ENCODE measurements around the gene RIMKLA.
A peak's percentile ranks its signal among the peaks of the same experiment; 100 is the strongest.

RIMKLA gene

GRCh38 chr1:42368096-42368795 lies 12.3 kb upstream of the RIMKLA start:
- H3K36me3 Mint-ChIP-seq (ENCODE audit: low read depth): no peaks in the 10 kb centered on the region
- no peak for TF ChIP-seq CTCF (IDR thresholded peaks at IDR 0.05; ENCODE audit: unreplicated experiment in 3 of 3)
- no peak overlapping the region for H3K4me3 Mint-ChIP-seq
- peak overlapping the region in 1 of 3 experiments; percentile 0 for H3K27ac Mint-ChIP-seq
- peaks cover 17% of the 10 kb centered on the region for H3K27me3 Mint-ChIP-seq (ENCODE audit: low read depth)
- no peaks in the 10 kb centered on the region for H3K4me1 Mint-ChIP-seq
- H3K9me3 Mint-ChIP-seq: no peaks in the 10 kb centered on the region

DNA sequence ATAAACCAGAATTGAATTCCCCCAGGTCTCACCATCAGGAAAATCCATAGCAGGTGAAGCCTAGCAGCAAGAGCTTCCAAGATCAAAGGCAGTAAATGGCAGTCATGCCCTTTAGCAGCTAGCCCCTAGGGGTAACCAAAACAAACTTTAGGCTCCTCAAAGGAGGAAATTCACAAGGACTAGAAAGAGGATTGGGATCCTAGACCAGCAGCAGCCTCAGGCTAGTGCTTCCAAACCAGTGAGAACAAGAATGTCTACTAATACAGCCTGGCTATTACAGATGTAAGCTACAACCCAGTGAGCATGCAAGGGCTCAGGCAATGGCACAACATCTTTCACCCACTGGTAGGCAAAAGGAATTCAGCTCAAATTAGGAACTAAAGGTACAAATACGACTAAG lies 11.1 kb upstream of the RIMKLA start:
- H3K27ac Mint-ChIP-seq: no peak overlapping the region
- peaks cover 21% of the 10 kb centered on the region for H3K27me3 Mint-ChIP-seq (ENCODE audit: low read depth)
- no peaks in the 10 kb centered on the region for H3K36me3 Mint-ChIP-seq (ENCODE audit: low read depth)
- TF ChIP-seq CTCF (IDR thresholded peaks at IDR 0.05; ENCODE audit: unreplicated experiment in 3 of 3): no peak
- H3K4me3 Mint-ChIP-seq: no peak overlapping the region
- H3K9me3 Mint-ChIP-seq: no peaks in the 10 kb centered on the region
- H3K4me1 Mint-ChIP-seq: no peaks in the 10 kb centered on the region

GRCh38 chr1:42370876-42371549 lies 9.6 kb upstream of the RIMKLA start:
- no peak overlapping the region for H3K27ac Mint-ChIP-seq
- H3K27me3 Mint-ChIP-seq (ENCODE audit: low read depth): peaks cover 23% of the 10 kb centered on the region
- H3K36me3 Mint-ChIP-seq (ENCODE audit: low read depth): no peaks in the 10 kb centered on the region
- no peak overlapping the region for H3K4me3 Mint-ChIP-seq
- H3K4me1 Mint-ChIP-seq: no peaks in the 10 kb centered on the region
- H3K9me3 Mint-ChIP-seq: no peaks in the 10 kb centered on the region
- no peak for TF ChIP-seq CTCF (IDR thresholded peaks at IDR 0.05; ENCODE audit: unreplicated experiment in 3 of 3)

DNA sequence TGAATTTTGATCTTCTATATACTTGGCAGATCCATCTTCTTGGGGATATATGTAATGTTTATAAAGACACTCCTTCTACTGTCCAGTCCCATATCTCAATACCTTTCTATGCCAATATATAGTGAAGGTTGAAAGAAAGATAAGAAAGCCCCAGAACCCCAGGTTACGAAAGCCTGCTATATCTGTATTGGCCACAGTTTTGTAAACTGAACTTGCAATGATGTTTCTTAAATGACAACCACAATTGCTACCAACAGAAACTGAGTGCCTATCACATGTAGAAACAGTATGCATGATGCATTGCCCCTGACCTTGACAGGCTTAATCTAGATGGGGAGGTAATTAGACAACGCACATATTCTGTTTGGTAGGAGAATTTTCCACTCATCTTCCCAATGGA lies 7.8 kb upstream of the RIMKLA start:
- H3K36me3 Mint-ChIP-seq (ENCODE audit: low read depth): no peaks in the 10 kb centered on the region
- H3K4me3 Mint-ChIP-seq: no peak overlapping the region
- peaks cover 41% of the 10 kb centered on the region for H3K27me3 Mint-ChIP-seq (ENCODE audit: low read depth)
- H3K9me3 Mint-ChIP-seq: no peaks in the 10 kb centered on the region
- no peak for TF ChIP-seq CTCF (IDR thresholded peaks at IDR 0.05; ENCODE audit: unreplicated experiment in 3 of 3)
- no peaks in the 10 kb centered on the region for H3K4me1 Mint-ChIP-seq
- H3K27ac Mint-ChIP-seq: no peak overlapping the region

DNA sequence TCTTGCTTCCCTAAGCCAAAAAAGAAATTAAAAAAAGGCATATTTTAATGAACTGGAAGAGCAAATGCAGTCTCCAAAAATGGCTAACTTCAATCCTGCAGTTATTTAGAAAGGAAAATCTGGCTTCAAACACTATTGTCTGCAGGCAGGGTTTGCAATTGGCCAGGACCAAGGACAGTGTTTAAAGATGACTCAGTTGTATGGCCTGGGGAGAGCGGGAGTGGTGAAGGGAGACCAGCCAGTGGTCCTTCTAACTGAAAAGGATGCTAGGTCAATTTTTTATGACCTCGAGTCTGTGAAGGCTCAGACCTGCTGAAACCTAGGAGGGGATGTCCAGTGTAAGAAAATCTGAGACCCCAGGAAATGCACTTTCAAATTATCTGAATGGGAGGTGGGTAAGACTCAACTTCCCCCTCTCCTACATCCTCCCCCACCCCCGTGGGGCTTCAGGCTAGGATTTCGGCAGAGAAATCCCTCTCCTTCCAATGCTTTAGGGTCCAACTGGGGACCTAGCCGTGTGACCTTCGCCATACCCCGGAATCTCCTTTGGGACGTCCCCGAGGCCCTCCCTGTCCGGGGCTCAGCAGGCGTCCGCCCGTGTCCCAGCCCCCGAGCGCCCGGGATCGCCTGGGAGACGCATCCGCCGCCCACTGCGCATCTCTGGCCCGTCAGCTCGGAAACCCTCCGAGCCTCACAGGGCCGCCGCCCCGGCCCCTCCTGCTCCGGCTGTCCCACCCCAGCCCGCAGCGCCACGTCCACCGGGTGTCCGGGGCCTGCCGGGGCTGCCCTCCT lies 602 bp upstream of the RIMKLA start:
- Mint-ChIP-seq H3K27ac (no peak overlapping the region), H3K27me3 (ENCODE audit: low read depth) (peaks cover 73% of the 10 kb centered on the region), H3K36me3 (ENCODE audit: low read depth) (no peaks in the 10 kb centered on the region), H3K4me3 (peak overlapping the region; percentile 84 to 87 (median 85)), H3K4me1 (peaks cover 4% of the 10 kb centered on the region), H3K9me3 (no peaks in the 10 kb centered on the region)
- TF ChIP-seq CTCF (IDR thresholded peaks at IDR 0.05; ENCODE audit: unreplicated experiment in 3 of 3): no peak

Measured in nephron (organoid).